HG03135 (cell line): ENCODE results near the gene KIAA1328.

Experiments used
- ATAC-seq: cut with Tn5 transposase; IDR thresholded peaks from one replicate; pipeline ENCODE4 v1.9.1; 2021; ENCODE audit warnings: mild to moderate bottlenecking, moderate library complexity; ENCODE audit not compliant: unreplicated experiment

Gene KIAA1328

DNA sequence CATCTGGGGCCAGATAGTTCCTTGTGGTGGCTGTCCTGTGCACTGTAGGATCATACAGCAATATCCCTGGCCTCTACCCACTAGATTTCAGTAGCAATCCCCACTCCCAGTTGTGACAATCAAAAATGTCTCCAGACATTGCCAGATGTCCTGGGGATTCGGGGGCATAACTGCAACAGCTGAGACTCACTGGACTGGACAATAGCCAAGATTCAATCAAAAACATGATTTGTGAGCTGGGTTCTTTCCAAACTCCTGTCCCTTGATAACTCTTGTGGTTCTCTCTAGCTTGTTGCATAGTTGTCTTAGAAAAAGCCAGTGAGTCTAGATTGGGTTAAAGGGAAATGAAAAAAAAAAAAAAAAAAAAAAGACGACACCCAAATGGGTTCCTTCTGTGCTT, 443.3 kb downstream of the KIAA1328 start:
- no peak for ATAC-seq

- ATAC-seq = no peak
Measured at GRCh38 chr18:37272841-37273240, 443.9 kb downstream of the KIAA1328 start.

- ATAC-seq = no peak
Measured at GRCh38 chr18:37274309-37275236, 445.6 kb downstream of the KIAA1328 start.

DNA sequence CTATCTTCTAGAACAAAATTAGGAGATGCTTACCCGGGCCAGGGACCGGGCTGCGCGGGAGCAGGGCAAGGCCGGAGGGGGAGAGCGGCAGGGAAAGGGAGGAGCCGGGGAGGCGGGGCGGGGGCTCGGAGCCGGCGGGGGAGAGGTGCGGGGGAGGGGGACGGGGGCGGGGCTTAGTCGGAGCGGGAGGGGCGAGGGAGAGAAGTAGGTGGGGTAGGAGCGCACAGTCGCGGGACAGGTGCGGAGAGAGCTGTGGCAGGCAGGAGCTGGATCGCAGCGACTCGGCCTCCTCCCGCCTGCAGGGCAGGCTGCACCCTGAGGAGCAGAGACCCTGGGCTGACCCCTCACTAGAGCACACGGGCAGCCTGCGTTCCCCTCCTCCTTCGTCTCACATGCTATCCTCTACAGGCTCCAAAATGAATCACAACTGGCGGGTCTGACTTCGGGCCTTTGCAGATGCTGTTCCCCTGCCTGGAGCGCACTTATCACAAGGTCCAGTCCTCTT, 446.4 kb downstream of the KIAA1328 start:
- no peak for ATAC-seq

DNA sequence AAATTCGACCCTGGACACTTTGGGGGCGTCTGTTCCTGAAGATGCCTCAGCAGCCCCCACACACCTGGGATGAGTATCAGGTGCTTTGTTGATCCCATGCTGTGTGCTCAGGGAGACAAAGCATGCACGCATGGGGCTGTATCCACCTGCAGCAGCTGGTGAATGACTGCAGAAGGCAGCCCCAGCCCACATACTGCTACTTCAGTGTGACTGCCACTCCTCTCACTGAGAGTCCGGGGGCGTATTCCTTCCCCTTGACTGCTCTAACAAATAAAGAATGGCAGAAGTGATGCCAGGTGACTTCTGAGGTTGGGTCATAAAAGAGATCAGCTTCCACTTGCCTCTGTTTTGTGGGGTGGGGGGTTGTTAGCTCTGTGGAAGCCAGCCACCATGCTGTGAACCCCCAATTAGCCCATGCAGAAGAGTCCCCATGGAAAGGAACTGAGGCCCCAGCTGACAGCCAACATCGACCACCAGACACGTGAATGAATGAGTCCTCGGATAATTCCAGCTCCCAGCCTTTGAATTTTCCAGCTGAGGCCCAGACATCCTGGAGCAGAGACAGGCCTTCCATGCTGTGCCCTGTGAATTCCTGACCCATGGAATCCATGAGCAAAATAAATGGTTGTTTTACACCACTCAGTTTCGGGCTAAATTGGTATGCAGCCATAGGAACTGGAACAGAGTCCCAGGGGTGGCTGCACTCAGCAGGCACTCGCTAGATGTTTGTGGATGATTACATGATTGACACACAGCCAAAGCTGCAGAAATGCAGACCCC, 447.4 kb downstream of the KIAA1328 start:
- ATAC-seq = no peak

DNA sequence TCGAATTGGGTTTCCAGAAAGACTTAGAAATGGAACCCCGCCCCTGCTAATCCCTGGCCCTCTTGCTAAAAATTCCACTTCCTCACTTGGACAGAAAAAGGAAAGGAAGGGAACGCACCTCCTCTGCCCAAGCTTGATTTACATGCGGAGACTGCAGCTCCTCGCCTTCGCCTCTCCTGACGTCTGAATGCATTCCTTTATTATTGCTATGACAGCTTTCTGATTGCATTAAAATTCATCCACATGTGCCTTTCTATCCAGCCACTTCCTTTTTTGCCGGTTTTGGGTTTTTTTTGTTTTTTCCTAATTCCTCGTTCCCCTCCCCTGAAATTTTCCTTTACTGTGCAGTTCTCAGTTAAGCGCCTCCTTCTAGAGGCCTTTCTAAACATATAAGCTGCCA, 448.9 kb downstream of the KIAA1328 start:
- ATAC-seq = no peak
